ENCODE data around the gene ZNF70. TPM values are rescaled to one million over a fixed set of nuclear protein-coding genes. Genes with fewer than 3 reads are reported as not detected.

The ZNF70 gene
- total and polyA plus RNA-seq, 2 of the 4 experiments (the other 2 are of a cell fraction) = 2.3 to 4.3 TPM

DNA sequence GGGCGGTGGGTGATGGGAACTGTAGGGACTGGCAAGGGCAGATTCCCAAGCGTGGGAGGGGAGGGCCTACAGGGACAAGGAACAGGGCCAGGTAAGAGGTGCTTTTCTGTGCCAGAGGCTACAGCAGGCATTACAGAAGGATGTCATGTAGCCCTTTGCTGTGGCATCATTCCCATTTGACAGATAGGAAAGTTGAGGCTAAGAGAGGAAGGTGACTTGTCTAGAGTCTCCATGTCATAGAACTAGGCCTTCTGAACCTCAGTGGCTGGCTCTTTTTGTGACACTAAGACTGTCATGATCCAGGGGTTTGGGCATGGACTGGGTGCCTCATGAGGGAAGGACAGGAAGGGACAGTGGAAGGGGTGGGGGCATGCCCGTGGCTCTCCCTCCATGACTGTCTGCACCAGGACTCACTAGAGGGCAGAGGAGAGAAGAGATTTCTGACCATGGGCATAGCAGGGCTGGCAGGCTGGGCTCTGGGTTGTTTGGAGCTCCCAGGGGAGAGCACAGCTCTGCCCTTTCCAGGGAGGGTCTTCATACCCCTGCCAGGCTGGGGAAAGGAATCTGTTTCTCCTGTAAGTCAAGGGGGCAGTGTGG is 25.0 kb upstream of the ZNF70 start:
- POLR2A ChIA-PET (ENCODE audit: unreplicated experiment) = no interaction called here
- H3K27me3 ChIP-seq (ENCODE audit: control insufficient read depth, insufficient read depth, low read length) = no peaks in the 10 kb centered on the region
- H3K9ac ChIP-seq (ENCODE audit: low read depth, low read length) = no peak overlapping the region

More for the DNA sequence above, 25.0 kb upstream of the ZNF70 start:
- 64% methylated on average over 2 of the region's 3 CpGs; no CpG with 5 or more reads in 1 of the 2 experiments for WGBS, 2 experiments (ENCODE audit: extremely low coverage in 2 of 2, insufficient read length in 1 of 2)
- intact Hi-C loops (cut with micrococcal nuclease) = loop anchor here (10.0 kb wide), 1 partner anchor 179 kb away; no protein-coding TSS in a partner anchor
- Histone ChIP-seq H3K23ac (ENCODE audit: low read depth, low read length) (no peak overlapping the region), H3K18ac (ENCODE audit: low read depth, low read length) (no peak overlapping the region), H2BK5ac (ENCODE audit: low read depth, low read length, poor library complexity, severe bottlenecking) (no peak overlapping the region), H2AK5ac (ENCODE audit: low read depth, low read length) (peak overlapping the region; percentile 58; the same call in 1 of the 2 replicates), H3K14ac (replicated peaks; ENCODE audit: low read depth, low read length) (no peak overlapping the region), H3K9me1 (ENCODE audit: insufficient read depth, low read length) (peaks cover 12% of the 10 kb centered on the region), H3K36me3 (ENCODE audit: control insufficient read depth, insufficient read depth, low read length) (no peaks in the 10 kb centered on the region), H2BK15ac (ENCODE audit: low read depth, low read length) (no peak overlapping the region), H2AFZ (replicated peaks; ENCODE audit: low read length, poor library complexity) (no peak overlapping the region), H3K4me1 (ENCODE audit: control insufficient read depth, insufficient read depth, low read length) (peaks cover 23% of the 10 kb centered on the region; the same call in 1 of the 2 replicates), H2BK20ac (ENCODE audit: low read depth, low read length) (no peak overlapping the region), H3K4me3 (ENCODE audit: insufficient read depth, low read depth, low read length) (no peak overlapping the region), H4K5ac (ENCODE audit: low read depth, low read length) (no peak overlapping the region), H3K27ac (ENCODE audit: insufficient read depth, low read length) (no peak overlapping the region), H4K91ac (ENCODE audit: insufficient read depth, low read depth, low read length) (no peak overlapping the region), H3K4me2 (ENCODE audit: low read depth, low read length) (no peak overlapping the region), H3K9me3 (ENCODE audit: control insufficient read depth, insufficient read depth, low read length) (no peaks in the 10 kb centered on the region), H4K20me1 (ENCODE audit: insufficient read depth, low read length) (no peaks in the 10 kb centered on the region), H3K4ac (ENCODE audit: low read depth, low read length) (peak overlapping the region; percentile 40; the same call in 1 of the 2 replicates), H3K79me1 (ENCODE audit: low read depth in 1 of 2, low read length in 2 of 2) (peaks cover 0 to 7% of the 10 kb centered on the region in 2 experiments; a peak in 1 of 4 replicates), H2BK120ac (ENCODE audit: low read depth, low read length) (no peak overlapping the region), H3K56ac (ENCODE audit: extremely low read depth, insufficient read depth, low read length) (no peak overlapping the region), H2AK9ac (replicated peaks; ENCODE audit: low read depth, low read length, poor library complexity) (peak overlapping the region; percentile 77), H4K8ac (ENCODE audit: low read depth in 2 of 2, low read length in 2 of 2) (no peak overlapping the region)
- no TSS peak for BruUV-seq (replicated peaks)
- in situ Hi-C loops (cut with MboI; ENCODE audit: low sequenced_read_pairs) = no loop called here
- dilution Hi-C loops (cut with HindIII; ENCODE audit: low sequenced_read_pairs, unreplicated experiment) = no loop called here
- TF ChIP-seq MAZ (IDR thresholded peaks at IDR 0.05; ENCODE audit: borderline replicate concordance, low read depth, low read length) (no peak), MAFK (IDR thresholded peaks at IDR 0.05; ENCODE audit: low read depth, low read length) (no peak), RFX5 (IDR thresholded peaks at IDR 0.05; ENCODE audit: low read depth, low read length) (no peak), RCOR1 (IDR thresholded peaks at IDR 0.05; ENCODE audit: insufficient replicate concordance, low read length) (no peak), CHD1 (IDR thresholded peaks at IDR 0.05; ENCODE audit: low read depth, low read length) (no peak), NFE2L2 (IDR thresholded peaks at IDR 0.05; ENCODE audit: low read depth, low read length) (no peak), MXI1 (IDR thresholded peaks at IDR 0.05; ENCODE audit: borderline replicate concordance, low read depth, low read length) (no peak), SMC3 (IDR thresholded peaks at IDR 0.05; ENCODE audit: low read depth, low read length) (no peak)
- TF ChIP-seq, protein P1, sequence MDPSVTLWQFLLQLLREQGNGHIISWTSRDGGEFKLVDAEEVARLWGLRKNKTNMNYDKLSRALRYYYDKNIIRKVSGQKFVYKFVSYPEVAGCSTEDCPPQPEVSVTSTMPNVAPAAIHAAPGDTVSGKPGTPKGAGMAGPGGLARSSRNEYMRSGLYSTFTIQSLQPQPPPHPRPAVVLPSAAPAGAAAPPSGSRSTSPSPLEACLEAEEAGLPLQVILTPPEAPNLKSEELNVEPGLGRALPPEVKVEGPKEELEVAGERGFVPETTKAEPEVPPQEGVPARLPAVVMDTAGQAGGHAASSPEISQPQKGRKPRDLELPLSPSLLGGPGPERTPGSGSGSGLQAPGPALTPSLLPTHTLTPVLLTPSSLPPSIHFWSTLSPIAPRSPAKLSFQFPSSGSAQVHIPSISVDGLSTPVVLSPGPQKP (IDR thresholded peaks at IDR 0.05; ENCODE audit: borderline replicate concordance, low read depth, low read length) = no peak
- TF ChIP-seq, protein P2, sequence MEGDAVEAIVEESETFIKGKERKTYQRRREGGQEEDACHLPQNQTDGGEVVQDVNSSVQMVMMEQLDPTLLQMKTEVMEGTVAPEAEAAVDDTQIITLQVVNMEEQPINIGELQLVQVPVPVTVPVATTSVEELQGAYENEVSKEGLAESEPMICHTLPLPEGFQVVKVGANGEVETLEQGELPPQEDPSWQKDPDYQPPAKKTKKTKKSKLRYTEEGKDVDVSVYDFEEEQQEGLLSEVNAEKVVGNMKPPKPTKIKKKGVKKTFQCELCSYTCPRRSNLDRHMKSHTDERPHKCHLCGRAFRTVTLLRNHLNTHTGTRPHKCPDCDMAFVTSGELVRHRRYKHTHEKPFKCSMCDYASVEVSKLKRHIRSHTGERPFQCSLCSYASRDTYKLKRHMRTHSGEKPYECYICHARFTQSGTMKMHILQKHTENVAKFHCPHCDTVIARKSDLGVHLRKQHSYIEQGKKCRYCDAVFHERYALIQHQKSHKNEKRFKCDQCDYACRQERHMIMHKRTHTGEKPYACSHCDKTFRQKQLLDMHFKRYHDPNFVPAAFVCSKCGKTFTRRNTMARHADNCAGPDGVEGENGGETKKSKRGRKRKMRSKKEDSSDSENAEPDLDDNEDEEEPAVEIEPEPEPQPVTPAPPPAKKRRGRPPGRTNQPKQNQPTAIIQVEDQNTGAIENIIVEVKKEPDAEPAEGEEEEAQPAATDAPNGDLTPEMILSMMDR (conservative IDR thresholded peaks at IDR 0.05; ENCODE audit: low read depth, low read length) = no peak
- TF ChIP-seq, protein P3, sequence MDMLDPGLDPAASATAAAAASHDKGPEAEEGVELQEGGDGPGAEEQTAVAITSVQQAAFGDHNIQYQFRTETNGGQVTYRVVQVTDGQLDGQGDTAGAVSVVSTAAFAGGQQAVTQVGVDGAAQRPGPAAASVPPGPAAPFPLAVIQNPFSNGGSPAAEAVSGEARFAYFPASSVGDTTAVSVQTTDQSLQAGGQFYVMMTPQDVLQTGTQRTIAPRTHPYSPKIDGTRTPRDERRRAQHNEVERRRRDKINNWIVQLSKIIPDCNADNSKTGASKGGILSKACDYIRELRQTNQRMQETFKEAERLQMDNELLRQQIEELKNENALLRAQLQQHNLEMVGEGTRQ (IDR thresholded peaks at IDR 0.05; ENCODE audit: low read depth, low read length) = no peak
- CTCF ChIA-PET = no interaction called here
- no peak for DNase-seq
- ATAC-seq (ENCODE audit: low read depth) = no peak

Measured in IMR-90 (cell line).